Body of pancreas (tissue), 4 donors: Measurements from ENCODE around the gene GNL2.

Source experiments
- POLR2A ChIP-seq, 3 donors: fragments of 450-650 bp; IDR thresholded peaks; one replicate each; pipeline ENCODE4 v1.6.1; 2016; ENCODE audit warnings: antibody characterized with exemption in 3 of 3, mild to moderate bottlenecking in 2 of 3
- TF ChIP-seq, protein P1 (sequence below), 7 experiments: fragments of 450-650 bp in 4 of 7; fragments of 200-600 bp in 3 of 7; sonication (generic) in 3 of 7; IDR thresholded peaks; one replicate each; pipeline ENCODE4 v1.5.1; 2016 to 2019; ENCODE audit warnings: antibody characterized with exemption in 7 of 7

DNA sequence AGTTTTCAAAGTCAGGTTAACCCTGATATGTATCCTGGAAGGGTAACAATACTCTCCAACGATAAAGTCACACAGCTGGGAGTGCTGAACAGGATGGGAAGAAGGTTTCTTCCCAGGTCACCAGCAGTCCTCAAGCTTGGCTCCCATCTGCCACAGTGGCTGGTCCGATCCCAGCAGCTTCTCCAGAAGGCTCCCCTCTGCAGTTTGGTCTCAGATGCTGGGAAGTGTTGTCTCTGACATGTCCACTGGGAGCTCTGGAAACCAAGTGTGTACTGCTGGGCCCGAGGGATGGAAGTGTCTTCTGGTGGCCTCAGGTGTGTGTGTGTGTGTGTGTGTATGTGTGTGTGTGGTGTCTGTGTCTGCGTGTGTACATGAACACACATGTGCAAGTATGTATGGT is 16.4 kb upstream of the GNL2 start:
- TF ChIP-seq, protein P1, sequence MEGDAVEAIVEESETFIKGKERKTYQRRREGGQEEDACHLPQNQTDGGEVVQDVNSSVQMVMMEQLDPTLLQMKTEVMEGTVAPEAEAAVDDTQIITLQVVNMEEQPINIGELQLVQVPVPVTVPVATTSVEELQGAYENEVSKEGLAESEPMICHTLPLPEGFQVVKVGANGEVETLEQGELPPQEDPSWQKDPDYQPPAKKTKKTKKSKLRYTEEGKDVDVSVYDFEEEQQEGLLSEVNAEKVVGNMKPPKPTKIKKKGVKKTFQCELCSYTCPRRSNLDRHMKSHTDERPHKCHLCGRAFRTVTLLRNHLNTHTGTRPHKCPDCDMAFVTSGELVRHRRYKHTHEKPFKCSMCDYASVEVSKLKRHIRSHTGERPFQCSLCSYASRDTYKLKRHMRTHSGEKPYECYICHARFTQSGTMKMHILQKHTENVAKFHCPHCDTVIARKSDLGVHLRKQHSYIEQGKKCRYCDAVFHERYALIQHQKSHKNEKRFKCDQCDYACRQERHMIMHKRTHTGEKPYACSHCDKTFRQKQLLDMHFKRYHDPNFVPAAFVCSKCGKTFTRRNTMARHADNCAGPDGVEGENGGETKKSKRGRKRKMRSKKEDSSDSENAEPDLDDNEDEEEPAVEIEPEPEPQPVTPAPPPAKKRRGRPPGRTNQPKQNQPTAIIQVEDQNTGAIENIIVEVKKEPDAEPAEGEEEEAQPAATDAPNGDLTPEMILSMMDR (IDR thresholded peaks at IDR 0.05), result no peak
- TF ChIP-seq POLR2A (IDR thresholded peaks at IDR 0.05), result no peak
